ENCODE measurements around the gene SEMA4D.

The SEMA4D gene

GRCh38 chr9:89528540-89528939 is 30.6 kb upstream of the SEMA4D start:
- no peak for DNase-seq

DNA sequence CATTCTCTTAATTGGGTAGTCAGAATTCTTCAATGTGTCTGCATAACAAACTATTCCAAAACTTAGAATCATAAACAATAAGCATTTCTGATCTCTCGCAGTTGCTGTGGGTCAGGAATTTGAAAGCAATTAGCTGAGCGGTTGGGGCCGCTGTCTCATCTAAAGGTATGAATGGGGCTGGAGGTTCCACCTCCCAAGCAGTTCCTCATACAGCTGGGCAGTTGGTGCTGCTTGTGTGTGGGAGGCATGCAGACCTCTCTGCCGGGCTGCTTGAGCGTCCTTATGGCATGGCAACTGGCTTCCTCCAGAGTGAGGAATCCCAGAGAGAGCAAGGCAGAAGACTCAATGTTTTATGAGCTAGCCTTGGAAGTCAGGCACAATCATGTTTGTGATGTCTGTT is 30.2 kb upstream of the SEMA4D start:
- DNase-seq = no peak

DNA sequence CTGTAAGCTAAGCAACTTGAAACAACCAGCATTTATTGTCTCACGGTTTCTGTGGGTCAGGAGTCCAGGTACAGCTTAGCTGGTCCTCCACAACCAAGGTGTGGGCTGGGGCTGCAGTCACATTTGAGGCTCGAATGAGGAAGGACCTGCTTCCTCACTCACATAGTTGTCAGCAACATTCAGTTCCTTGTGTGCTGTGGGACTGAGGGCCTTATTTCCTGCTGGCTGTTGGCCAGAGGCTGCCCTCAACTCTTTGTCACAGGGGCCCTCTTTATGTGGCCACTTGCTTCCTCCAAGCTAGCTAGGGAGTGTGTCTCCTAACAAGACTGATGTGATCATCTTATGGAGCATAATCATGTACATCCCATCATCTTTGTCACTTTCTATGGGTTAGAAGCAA is 29.2 kb upstream of the SEMA4D start:
- DNase-seq = no peak

- no peak for DNase-seq
Observed at GRCh38 chr9:89526667-89527066, 28.8 kb upstream of the SEMA4D start.

DNA sequence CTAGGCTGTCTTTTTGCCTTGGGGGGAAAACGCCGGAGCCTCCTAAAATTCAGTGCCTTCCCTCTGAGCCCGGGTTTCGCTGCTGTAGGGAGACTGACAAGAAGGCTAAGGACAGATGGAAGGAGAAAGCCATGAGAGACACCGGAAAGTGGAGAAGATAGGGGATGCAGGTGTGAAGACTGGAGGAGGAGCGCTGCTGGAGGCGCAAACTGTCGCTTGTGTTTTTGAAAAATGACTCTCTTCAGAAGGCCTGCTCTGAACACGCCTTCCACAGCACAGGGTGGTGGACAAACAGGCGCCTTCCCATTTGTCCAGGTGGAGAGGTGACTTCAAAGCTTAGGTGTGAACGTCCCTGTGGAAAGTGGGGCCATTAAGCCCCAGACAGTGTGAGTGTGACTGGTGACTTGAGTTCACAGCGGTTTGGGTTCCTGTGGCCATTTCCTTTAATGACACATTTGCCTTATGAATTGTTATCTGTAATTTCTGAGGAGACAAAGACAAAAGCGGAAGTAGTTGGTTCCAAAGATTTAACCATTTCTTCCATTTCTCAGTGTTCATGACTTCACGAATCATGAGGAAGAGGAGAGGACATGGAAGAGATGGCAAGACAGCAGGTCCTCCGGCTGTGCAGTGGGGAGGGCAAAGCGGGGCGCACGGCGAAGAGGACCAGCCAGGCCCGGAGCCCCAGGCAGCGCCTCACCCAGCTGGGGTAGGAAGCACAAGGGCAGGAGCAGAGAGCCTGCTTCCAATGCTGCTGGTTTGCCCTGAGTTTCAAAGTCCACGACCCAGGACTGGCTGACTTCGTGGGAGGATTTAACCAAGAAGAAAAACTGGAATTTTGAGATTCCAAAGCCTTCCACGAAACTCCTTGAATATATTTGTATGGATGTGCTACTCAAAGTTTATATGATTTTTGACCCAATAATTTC is 27.8 kb upstream of the SEMA4D start:
- DNase-seq = no peak

GRCh38 chr9:89524963-89525362 is 27.1 kb upstream of the SEMA4D start:
- no peak for DNase-seq

DNA sequence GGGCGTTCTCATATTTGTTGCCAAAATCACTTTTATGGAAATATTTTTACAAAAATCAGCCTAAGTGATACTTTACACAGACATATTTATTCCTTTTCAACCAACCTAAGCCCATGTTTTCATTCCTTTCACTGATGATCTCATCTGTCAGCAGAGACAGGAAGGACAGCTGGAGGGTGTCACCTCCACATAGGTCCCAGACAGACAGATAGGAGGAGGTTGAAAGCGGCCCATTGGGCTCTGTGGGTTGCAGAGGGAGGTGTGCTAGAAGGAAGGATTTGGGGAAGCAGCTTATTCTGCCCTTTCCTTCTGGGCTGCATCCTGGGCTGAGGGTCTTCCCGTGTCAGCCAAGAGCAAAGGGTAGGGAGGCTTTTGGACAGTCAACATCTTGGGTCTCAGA is 26.0 kb upstream of the SEMA4D start:
- DNase-seq = peak; percentile 39

DNA sequence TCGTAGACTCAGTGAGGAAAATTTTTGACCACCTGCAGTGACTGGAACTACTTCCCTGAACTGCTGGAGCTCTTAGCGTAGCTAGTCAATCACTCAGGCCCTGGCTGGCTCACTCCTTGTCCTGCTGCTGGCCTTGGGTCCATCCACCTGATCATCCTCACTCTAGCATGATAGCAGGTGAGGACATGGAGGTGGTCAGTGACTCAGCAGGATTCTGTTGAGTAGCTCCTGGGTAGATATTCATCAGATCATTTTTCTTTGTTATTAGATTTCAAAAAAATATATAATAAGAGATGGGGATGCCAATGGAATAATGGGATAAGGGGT is 25.0 kb upstream of the SEMA4D start:
- DNase-seq = no peak

DNA sequence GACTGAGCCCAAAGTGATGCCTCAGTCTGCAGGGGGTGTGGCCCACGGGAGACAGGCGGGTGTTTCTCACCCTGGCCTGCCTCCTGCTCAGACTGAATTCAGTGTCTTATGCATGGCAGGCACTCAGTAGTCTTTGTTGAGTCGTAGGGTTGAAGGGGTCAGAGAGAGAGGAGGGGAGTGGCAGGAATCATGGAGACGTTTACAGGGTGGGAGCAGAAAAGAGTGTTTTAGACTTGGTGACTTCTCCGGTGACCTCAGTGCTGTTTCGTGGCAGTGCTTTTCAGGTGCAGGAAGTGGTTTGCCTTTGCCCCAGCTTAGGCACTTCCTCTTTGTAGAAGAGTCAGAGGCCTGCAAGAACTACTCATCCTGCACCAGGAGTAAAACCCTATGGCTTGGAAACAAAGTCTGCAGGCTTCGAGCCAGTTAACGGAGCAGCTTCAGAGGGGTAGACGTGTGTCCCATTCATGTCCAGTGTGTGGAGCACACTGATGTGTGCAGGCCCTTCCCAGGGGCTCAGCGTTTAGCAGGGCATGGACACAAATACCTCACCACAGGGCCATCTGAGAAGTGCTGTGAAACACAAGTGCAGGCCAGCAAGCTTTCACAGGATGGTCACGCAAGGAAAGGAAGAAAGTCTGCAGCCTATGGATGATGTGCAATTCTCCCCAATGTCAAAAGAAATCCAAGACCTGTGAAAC is 24.5 kb upstream of the SEMA4D start:
- peak; percentile 58 for DNase-seq

- no peak for DNase-seq
Observed at GRCh38 chr9:89519366-89519805, 21.5 kb upstream of the SEMA4D start.

DNA sequence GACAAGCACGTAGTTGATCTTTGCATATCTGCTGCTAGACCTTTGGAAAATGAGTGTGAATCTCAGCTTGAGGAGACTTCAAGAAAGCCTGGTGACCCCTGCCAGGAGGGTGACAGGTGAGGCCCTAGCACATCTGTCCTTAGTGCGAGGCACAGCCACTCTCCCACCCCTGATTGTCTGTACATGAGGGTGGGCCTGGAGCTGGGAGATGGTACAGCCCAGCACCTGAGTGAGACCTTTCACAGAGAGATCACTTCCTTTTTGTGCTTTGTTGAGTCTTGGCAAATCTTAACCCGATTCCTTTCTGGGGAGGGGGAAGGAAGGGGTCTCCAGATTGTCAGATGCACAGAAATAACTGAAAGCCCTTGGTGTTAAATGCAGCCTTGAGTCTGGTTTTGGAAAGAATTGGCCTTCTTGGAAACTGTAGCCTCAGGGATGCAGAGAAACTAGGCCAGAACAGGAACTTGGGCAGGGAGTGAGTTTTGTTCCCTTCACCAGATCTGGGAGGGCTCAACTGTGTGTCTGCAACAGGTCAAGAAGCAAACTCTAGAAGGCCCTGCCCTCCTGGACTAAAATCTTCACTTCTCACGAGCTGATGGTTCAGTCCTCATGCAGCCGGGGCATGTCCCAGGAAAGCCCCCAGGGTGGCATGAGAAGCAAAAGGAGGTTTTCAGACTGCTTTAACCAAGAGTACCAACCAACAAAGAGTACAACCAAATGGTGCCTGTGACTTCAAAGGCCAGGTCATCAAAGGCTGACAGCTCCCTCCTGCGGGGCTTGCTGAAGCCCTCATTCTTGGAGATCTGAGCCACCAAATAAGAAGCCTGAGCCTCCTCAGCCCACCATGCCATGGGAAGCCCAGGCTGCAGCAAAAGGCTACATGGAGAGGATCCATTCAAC is 20.8 kb upstream of the SEMA4D start:
- DNase-seq = no peak

DNA sequence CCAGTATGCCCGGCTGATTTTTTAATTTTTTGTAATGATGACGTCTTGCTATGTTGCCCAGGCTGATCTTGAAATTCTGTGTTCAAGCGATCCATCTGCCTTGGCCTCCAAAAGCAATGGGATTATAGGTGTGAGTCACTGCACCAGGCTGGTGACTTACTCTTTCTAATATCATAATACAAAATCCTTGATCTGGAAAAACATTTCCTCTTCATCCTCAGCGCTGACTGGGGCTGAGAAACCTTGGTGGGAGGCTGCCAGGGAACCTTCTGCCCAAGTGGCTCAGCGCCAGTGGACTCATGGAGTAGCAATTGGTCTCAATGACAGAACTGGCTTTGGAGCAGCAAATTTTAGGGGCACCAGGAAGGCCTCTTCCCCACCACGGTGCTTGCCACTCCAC is 17.5 kb upstream of the SEMA4D start:
- DNase-seq = no peak

DNA sequence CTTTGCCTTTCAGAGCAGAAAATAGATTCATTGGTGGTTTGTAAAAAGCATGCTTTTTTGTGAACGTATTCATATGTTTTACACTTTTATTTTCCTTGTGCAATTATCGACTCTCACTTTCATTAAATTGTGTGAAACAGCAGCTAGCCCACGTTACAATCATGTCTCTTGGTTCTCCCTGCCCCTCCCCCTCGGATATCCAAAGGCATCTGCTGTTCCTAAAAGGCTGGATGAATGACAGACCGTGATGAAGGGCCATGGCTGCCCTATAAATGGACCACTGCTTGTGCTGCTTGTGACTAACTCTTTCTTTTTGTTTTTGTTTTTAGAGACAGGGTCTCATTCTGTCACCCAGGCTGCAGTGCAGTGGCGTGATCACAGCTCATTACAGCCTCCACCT is 17.0 kb upstream of the SEMA4D start:
- no peak for DNase-seq

- no peak for DNase-seq
Observed at GRCh38 chr9:89514337-89514736, 16.4 kb upstream of the SEMA4D start.

DNA sequence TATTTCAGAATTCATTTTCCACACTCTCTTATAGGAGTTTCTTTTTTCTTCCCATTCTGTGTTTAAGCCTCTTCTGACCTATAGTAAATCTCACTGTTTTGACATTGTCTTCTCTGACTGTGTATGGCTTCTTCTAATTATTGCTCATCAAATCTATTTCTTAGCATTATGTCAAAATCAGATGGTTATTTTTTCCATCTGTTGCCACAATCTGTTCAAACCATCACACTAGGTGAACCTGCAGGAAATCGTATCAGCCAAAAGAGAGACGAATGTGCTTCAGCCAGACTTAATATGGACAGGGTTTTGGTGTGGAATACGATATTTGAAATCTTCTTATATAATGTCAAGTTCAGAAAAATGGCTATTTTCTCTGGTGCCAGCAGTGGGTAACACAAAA is 15.9 kb upstream of the SEMA4D start:
- DNase-seq = no peak

GRCh38 chr9:89512382-89512781 is 14.5 kb upstream of the SEMA4D start:
- DNase-seq = no peak

DNA sequence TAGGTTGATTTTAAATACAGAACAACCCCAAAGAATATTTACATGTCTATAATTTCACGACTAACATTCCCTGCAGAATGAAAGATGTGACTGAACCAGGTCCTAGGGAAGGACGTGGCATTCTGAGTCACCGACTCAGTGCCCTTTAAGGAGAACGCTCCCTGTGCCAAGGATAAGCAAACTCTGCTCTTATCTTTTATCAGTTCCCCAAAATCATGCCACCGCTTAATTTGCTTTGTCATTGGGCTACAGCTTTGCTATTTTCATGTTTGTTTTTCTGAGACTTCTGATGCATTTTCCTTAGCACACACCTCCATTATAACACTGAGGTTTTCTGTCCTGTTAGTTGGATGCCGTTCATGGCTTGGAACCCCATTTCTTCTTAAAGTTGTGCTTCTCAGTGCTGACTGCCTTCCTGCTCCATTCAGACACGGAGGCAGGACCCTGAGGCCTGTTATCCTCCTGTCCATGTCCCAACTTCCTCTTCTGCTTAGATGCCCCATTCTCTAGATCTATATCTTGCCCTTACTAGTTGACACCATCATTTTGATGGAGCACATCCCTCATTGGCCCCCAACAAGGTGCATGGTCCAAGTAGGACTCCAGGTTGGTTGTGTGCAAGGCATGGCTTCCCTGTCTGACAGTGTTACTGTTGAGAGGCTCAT is 11.2 kb upstream of the SEMA4D start:
- no peak for DNase-seq

GRCh38 chr9:89505911-89506310 is 8.0 kb upstream of the SEMA4D start:
- no peak for DNase-seq

GRCh38 chr9:89505048-89505447 is 7.1 kb upstream of the SEMA4D start:
- DNase-seq = no peak

DNA sequence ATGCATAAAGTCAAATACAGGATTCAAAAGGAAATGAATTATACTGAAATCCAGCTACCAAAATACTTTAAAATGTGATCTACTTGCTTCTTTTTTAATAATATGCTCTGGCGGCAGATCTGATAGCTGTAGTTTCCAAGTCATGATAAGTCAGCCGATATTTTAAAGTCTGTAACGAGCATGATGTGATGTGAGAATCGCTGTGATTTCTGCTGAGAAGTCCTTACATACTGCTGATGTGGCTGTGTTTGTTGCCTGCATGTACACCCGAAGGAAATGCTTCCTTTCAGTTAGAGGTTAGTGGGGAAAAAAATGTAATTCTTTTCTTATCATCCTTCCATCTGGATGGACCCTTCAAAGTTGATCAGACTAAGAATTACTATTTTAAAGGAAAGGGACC is 4.8 kb upstream of the SEMA4D start:
- no peak for DNase-seq

DNA sequence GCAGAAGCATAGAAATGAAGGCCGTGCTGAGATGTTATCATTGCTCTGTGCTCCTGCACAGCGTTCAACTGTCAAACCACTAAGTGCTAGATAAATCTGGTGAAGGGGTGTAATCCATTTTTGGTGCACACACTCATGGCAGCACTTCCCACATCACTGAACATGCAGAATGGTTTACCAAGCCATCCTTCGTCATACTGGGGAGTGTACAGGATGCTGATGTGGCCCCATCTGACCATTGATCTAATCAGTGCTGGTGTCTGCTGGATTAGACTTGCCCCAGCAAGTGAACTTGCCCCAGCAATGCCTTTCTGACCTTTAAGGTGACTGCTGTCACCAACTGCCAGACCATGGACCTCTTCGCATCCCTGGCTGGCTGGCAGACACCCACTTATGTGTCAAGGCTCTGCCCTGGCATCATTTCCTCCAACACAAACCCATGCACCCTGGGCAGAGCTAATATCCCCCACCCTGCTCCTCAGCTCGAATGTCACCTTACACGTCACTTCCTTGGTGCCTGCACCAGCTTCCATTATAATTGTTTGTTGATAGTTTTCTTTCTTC is 4.2 kb upstream of the SEMA4D start:
- DNase-seq = no peak

DNA sequence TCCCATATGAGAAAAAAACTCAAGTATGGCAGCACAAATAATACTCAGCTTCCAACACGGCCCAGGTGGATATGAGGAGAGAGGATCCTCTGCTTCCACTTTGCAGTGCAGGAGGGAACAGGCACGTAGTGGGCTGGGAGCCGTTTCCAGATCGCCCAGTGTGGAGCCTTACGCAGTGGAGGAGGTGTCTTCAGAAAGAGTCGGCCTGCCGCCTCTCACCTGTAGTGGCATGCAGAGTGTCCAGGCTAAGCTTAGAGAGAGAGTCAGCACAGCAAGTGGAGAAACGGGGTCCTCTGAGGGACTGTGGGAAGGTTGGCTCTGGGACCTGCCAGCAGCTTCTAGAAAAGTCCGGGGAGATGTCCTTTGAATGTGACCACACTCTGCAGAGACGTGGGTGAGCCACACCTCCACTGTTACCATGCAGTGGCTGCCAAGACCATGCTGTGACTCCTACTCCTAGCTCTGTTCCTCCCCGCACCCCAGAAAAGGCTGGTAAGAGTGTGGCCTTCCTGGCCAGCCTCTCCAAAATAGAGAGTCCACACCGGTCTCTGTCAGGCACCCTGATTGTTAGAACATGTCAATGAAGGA is 3.5 kb upstream of the SEMA4D start:
- DNase-seq = no peak
